HuH-7 (cell line): ENCODE measurements around the gene KCNK15.
A peak's percentile ranks its signal among the peaks of the same experiment; 100 is the strongest.

Source experiments
- DNase-seq: peaks from one replicate; pipeline ENCODE4 v3.0.0; 2011; ENCODE audit warnings: low spot score

The KCNK15 gene

GRCh38 chr20:44736170-44737021, 9.3 kb upstream of the KCNK15 start:
- peak; percentile 90 for DNase-seq

- DNase-seq = no peak
Observed at GRCh38 chr20:44737116-44737515, 8.5 kb upstream of the KCNK15 start.

- DNase-seq = peak; percentile 83
Observed at GRCh38 chr20:44738813-44739477, 6.7 kb upstream of the KCNK15 start.

GRCh38 chr20:44739942-44740341, 5.7 kb upstream of the KCNK15 start:
- no peak for DNase-seq

GRCh38 chr20:44742304-44743079, 3.2 kb upstream of the KCNK15 start:
- DNase-seq = no peak

GRCh38 chr20:44743080-44743701, 2.5 kb upstream of the KCNK15 start:
- no peak for DNase-seq

- no peak for DNase-seq
Observed at GRCh38 chr20:44743916-44744655, 1.6 kb upstream of the KCNK15 start.

- no peak for DNase-seq
Observed at GRCh38 chr20:44745122-44745597, 505 bp upstream of the KCNK15 start.

- DNase-seq = no peak
Observed at GRCh38 chr20:44746367-44747165, 901 bp downstream of the KCNK15 start.

- peak; percentile 88 for DNase-seq
Observed at GRCh38 chr20:44747166-44748004, 1.7 kb downstream of the KCNK15 start.

- DNase-seq = no peak
Observed at GRCh38 chr20:44748005-44748370, 2.3 kb downstream of the KCNK15 start.

GRCh38 chr20:44750081-44750805, 4.6 kb downstream of the KCNK15 start:
- no peak for DNase-seq

- DNase-seq = no peak
Observed at GRCh38 chr20:44752099-44752931, 6.7 kb downstream of the KCNK15 start.

GRCh38 chr20:44754554-44754953, 8.9 kb downstream of the KCNK15 start:
- no peak for DNase-seq

- no peak for DNase-seq
Observed at GRCh38 chr20:44756011-44756688, 10.5 kb downstream of the KCNK15 start.

GRCh38 chr20:44756956-44757355, 11.3 kb downstream of the KCNK15 start:
- no peak for DNase-seq
